ENCODE data around the gene TEX2. TPM values are rescaled to one million over a fixed set of nuclear protein-coding genes. Genes with fewer than 3 reads are reported as not detected.
A peak's percentile ranks its signal among the peaks of the same experiment; 100 is the strongest.

TEX2 gene
- total and polyA plus RNA-seq, 8 donors = 20.1 to 38.2 (median 24.5) TPM

GRCh38 chr17:64219571-64219970, 43.5 kb downstream of the TEX2 start:
- H3K4me3 ChIP-seq = no peak overlapping the region
- peaks cover 18 to 45% of the 10 kb centered on the region in 2 donors for H3K4me1 ChIP-seq
- ATAC-seq (no peak), DNase-seq (no peak)
- no peaks in the 10 kb centered on the region for H3K27me3 ChIP-seq
- H3K27ac ChIP-seq = no peak overlapping the region
- intact Hi-C loops (cut with DNase I) = no loop called here
- no peak for TF ChIP-seq CTCF (IDR thresholded peaks at IDR 0.05)
- no peaks in the 10 kb centered on the region for H3K36me3 ChIP-seq
- H3K9me3 ChIP-seq = no peaks in the 10 kb centered on the region

- Histone ChIP-seq H3K27me3 (no peaks in the 10 kb centered on the region), H3K9me3 (no peaks in the 10 kb centered on the region), H3K27ac (no peak overlapping the region), H3K4me3 (no peak overlapping the region), H3K4me1 (peaks cover 18 to 45% of the 10 kb centered on the region in 2 donors), H3K36me3 (peaks cover 0 to 11% of the 10 kb centered on the region in 2 donors)
- intact Hi-C loops (cut with DNase I) = no loop called here
- no peak for ATAC-seq
- no peak for DNase-seq
- TF ChIP-seq CTCF (IDR thresholded peaks at IDR 0.05) = no peak
Observed at GRCh38 chr17:64218066-64218465, 45.0 kb downstream of the TEX2 start.

GRCh38 chr17:64217249-64217691, 45.8 kb downstream of the TEX2 start:
- no peak for DNase-seq
- Histone ChIP-seq H3K27me3 (no peaks in the 10 kb centered on the region), H3K9me3 (no peaks in the 10 kb centered on the region), H3K4me3 (no peak overlapping the region), H3K27ac (no peak overlapping the region), H3K4me1 (peaks cover 18 to 45% of the 10 kb centered on the region in 2 donors), H3K36me3 (peaks cover 0 to 19% of the 10 kb centered on the region in 2 donors)
- peak; percentile 17 for ATAC-seq
- intact Hi-C loops (cut with DNase I) = no loop called here
- TF ChIP-seq CTCF (IDR thresholded peaks at IDR 0.05) = no peak

GRCh38 chr17:64216338-64217248, 46.5 kb downstream of the TEX2 start:
- DNase-seq = peak in 1 of 4 donors; percentile 30
- peaks cover 18 to 42% of the 10 kb centered on the region in 2 donors for H3K4me1 ChIP-seq
- peaks cover 0 to 26% of the 10 kb centered on the region in 2 donors for H3K36me3 ChIP-seq
- H3K27ac ChIP-seq = peak overlapping the region; percentile 23 to 44
- no peak for TF ChIP-seq CTCF (IDR thresholded peaks at IDR 0.05)
- no peak overlapping the region for H3K4me3 ChIP-seq
- intact Hi-C loops (cut with DNase I) = no loop called here
- H3K9me3 ChIP-seq = no peaks in the 10 kb centered on the region
- no peaks in the 10 kb centered on the region for H3K27me3 ChIP-seq
- peak; percentile 57 for ATAC-seq

- DNase-seq = no peak
- H3K27ac ChIP-seq = peak overlapping the region; percentile 23 to 44
- intact Hi-C loops (cut with DNase I) = no loop called here
- H3K9me3 ChIP-seq = no peaks in the 10 kb centered on the region
- peaks cover 18 to 36% of the 10 kb centered on the region in 2 donors for H3K4me1 ChIP-seq
- no peak for ATAC-seq
- no peaks in the 10 kb centered on the region for H3K27me3 ChIP-seq
- TF ChIP-seq CTCF (IDR thresholded peaks at IDR 0.05) = no peak
- peaks cover 0 to 26% of the 10 kb centered on the region in 2 donors for H3K36me3 ChIP-seq
- H3K4me3 ChIP-seq = no peak overlapping the region
Observed at GRCh38 chr17:64216000-64216337, 47.1 kb downstream of the TEX2 start.

All from left lung (tissue), 10 donors.